NCI-H226 (cell line): ENCODE results near the gene FBXL16.

Source experiments
- DNase-seq: peaks from one replicate; pipeline ENCODE4 v3.0.0-alpha.2; 2015

The FBXL16 gene

DNA sequence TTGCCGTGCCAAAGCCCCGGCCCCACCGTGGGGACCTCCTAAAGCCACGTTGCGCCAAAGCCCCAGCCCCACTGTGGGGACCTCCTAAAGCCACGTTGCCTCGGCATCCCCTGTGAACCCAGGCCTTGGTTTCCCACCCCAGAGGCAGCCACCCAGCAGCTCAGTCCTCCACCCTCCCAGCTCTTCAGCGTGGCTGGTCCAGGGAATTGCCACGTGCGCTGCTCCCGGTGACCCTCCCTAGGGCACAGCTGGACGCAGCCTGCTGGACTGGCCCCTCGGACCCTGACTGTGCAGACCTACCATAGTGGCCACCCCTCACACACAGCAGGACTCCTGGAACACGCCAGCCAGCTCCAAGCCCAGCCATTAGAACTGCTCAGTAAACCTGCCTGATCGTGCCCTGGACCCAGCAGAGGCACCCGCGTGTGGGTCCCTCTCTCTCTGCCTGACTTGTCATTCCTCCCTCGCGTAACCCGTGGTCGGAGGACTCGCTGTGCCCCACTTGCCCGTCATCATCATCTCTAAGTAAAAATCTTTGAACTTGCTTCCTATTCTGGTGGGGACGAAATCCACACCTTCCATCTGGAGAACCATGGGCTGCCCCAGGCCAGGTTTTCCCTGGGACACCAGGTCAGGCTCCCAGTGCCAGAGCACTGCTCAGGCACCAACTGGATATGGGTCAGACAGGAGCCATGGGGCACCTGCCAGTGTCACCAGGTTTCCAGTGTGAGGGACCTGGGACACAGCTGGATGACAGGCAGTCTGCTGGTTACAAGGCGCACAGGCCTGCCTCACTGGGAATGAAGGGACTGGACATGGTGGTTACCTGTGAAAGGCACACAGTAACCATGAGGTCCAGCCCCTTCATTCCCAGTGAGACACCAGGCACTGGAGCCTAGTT is 29.6 kb upstream of the FBXL16 start:
- DNase-seq = no peak

DNA sequence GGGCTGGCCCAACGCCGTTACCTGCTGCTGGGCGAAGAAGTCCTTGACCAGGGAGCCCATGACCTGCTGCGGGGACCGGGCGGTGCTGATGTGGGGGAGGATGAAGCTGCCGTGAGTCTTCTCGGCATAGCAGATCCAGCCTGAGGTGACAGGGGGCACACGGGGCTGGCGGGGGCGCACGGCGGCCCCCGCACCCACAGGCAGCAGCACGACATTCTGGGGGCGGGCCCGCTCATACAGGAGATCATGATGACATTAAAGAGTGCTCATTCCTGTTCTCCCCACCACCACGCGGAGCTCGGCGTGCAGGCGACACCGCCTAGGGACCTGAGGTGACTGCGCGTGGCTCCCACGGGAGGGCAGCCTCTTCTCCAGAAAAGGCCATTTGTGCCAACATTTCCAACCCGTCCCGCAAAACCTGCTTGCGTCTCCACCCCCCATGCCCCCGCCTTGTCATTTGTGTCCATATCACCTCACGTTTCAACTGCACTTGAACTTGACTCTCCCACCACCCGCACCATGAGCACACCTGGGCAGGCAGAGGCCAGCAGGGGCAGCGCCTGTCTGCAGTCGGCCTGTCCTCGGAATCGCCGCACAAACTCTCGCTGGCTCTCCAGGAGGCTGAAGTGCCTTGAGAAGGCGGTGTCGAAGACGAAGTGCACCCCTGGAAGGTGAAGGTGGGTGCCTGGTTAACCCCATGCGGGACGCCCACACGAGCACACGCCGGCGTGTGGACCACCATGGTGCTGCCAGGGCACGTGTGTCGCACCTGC is 28.8 kb upstream of the FBXL16 start:
- no peak for DNase-seq

DNA sequence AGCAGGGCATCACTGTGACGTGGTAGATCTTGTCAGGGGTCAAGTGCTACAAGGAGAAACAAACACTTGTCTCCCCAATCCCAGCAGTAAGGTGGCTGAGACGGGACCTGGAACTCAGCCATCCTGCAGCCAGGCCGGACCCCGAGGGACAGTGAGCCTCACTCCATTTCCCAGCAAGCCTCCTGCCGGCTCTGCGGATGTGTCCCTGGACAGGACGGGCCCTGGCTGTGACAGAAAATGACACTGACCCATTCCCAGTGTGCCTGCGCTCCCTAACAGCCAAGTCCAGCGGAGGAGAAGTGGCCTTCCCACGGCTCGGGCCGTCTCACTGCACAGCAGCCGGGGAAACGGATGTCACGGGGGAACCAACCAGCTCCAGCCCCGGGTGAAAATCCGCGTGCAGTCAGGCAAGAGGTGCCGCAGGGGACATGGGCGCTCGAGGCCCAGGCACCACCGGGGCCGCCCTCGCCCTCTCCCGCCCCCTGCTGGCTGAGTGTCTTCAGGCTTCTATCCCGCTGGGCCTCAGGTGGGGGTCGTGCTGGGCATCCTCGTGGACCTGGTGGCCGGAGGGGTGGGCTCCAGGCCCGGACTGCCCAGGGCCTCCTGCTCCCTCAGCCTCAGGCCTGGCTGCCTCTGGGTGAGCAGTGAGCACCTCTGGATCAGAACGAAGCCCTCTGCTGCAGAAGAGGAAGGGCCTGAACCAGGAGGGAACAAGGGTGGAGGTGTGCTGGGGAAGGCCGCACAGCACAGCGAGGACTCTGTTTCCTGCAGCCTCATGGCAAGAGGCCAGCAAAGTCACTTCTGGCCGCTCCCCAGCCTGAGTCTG is 28.0 kb upstream of the FBXL16 start:
- DNase-seq = no peak

DNA sequence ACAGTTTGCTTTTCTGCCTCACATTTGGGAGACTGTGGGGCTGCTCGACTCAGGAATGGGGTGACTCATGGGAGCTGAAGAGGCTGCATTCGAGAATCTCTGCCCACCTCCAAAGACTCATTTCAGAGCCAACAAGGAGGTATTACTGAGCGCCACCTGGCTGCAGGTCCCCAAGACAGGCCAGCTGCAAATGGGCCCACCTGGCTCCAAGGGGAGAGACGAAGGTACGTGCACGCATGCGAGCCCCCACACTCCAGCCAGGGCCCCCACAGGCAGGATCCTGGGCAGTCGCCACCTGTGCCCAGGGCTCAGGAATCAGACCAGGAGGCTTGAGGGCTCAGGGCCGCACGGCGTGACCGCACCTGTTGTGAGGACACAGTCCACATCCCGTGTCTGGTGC is 27.3 kb upstream of the FBXL16 start:
- DNase-seq = peak; percentile 18

DNA sequence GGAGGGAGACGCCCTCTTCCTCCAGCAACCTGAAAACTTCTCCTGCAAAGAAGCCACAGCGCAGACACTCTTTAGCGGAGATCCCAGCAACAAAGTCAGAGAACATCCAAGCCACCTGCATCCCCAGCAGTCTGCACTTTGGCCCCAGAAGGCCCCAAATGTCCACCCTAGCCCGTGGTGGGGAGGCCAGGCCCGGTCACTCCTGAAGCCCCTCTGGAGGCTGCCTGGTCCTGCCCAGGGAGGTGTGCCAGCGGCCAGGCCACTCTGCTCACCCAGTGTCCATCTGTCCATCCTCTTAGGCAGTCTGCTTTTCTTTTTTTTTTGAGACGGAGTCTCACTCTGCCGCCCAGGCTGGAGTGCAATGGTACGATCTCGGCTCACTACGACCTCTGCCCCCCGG is 26.7 kb upstream of the FBXL16 start:
- DNase-seq = no peak

DNA sequence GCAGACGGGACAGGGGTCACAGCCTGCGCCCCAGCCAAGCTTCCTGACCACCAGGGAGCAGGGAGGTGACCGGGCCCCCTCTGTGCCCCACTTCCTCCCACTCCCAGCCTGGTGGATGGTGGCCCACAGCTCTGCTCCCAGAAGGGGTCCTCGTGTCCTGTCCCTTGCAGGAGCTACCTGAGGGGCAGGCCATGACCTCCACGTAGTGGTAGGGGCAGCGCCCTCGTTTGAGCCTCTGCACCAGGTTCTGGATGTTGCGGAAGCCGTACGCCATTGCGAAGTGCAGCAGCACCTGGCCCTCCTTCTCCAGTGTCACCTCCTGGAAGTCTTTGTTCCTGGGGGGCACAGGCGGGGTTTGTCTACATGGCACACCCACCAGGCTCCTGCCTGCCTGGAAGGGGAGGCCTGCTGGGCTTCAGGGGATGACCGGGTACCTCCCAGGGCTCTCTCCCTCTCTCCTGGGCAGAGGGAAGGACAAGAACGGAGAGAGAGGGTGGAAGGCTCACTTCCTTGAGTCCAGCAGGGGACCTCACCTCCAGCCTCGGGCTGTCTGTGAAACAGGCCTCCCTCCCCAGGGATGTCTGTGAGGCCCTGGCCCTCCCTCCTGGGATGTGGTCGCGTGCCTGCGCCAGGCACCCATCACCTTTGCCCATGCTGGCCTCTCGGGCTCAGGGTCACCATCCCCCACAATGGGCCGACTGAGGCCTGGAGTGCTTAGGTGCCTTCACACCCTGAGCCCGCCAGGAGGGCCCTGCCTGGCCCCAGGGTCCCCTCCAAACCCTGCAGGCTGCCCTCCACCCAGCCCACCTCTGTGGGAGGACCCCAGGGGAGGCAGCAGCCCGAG is 25.3 kb upstream of the FBXL16 start:
- no peak for DNase-seq

DNA sequence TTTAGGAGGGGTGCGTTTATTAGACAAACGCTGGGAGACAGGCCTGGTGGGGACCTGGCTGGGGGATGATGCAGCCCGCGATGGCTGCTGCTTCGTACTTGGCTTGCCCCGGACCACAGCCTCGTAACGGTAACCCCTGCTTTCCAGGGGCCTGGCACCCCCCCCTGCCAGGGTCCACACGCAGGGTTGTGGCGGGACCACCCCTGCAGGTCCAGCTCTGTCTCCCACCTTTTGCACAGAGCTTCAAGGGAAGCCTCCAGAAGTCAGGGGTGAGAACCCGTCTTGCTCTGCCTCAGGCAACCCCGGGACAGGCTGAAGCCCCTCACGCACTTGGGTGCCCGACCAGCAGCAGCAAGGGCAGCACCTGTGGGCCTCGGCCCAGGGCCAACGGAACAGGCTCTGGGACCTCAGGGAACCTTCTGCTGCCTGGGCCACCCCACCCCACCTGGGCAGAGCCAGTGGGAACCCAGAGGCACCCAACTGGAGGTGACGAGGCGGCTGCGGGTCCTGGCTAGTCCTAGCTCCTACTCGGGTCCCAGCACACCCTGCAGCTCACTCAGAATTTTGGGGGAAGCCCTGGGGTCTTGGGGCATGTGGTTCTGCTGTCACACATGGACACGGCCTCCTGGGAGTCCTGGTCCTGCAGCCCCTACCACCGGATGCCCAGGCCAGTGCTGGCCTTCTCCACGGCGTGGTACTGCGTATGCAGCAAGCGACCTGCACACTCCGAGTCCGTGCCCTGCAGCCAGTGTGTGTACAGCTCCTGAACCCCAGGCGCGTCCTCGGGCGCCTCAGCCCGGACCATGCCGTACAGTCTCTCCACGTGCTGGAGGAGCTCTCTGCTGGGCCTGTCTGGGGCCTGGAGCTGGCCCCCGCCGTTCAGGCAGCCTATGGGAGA is 24.4 kb upstream of the FBXL16 start:
- DNase-seq = no peak

DNA sequence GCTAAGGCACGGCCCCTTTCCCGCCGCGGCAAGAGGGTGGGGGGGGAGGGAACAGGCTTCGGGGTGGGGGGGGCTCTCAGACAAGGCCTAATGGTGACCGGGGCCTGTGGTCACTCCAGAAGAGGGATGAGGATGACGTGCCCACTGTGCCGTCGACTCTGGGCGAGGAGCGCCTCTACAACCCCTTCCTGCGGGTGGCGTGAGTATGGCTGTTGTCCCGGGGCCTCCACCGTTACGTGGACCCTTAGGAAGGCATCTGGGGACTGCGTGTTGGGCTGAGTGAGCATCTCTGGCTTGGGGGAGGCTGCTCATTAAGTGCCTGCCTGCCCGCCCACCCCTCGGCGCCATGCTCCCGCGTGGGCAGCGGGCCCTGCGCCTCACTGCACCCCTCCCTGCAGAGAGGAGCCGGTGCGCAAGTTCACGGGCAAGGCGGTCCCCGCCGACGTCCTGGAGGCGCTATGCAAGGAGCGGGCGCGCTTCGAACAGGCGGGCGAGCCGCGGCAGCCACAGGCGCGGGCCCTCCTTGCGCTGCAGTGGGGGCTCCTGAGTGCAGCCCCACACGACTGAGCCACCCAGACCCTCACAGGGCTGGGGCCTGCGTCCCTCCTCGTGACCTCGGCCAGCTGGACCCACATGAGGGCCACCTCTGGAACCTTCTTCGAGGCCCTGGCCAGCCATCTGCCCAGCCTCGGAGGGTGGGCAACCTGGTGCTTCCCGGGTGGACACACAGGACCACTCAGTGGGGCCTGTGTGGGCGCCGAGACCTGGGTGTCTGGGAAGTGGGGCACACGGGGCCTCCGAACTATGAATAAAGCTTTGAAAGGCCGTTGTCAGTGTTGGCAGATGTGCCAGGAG is 23.5 kb upstream of the FBXL16 start:
- no peak for DNase-seq

DNA sequence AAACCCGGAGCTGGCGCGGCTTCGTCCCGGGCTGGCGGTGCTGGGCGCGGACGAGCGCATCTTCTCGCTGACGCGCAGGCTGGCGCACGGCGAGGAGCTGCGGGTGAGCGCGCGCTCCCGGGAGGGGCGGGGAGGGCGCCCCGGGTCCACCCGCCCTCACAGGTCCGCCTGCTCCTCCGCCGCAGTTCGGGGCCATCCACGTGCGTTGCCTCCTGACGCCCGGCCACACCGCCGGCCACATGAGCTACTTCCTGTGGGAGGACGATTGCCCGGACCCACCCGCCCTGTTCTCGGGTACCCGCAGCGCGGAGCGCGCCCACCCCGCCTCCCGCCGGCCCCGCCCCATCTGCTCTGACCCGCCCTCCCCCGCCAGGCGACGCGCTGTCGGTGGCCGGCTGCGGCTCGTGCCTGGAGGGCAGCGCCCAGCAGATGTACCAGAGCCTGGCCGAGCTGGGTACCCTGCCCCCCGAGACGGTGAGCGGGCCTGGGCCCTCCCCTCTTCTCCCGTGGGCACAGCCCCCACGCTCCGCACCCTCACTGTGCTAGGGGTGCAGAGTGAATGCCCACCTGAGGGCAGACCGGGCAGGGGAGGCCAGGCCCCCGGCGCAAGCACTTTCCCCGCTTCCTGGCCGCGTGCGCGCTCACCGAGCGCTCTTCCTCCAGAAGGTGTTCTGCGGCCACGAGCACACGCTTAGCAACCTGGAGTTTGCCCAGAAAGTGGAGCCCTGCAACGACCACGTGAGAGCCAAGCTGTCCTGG is 22.7 kb upstream of the FBXL16 start:
- peak; percentile 86 for DNase-seq

DNA sequence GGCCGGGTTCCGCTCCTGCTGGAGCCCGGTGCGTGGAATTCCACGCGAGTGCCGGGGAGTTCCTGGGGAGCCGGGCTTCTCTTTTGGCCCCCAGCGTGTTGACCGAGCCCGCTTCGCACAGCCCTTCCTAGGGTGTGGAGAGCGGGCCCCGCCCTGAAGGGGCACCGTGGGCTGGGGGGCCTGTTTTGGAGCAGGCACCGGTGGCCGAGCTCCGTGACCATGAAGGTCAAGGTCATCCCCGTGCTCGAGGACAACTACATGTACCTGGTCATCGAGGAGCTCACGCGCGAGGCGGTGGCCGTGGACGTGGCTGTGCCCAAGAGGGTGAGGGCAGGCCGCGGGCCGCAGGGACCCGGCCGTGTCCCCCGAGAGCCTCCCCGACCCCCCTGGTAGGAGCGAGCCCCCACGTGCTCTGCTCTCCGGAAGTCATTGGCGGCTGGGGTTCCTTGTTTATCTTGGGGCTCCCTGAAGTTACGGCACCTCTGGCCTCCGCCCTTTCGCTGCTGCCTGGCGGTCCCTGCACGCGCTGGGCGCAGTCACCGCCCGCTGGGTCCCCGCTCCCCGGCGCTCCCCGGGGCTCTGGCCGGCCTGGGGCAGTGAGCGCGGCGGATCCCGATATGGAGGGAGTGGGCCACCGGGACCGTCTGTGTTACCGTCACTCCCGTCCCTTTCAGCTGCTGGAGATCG is 21.8 kb upstream of the FBXL16 start:
- no peak for DNase-seq

DNA sequence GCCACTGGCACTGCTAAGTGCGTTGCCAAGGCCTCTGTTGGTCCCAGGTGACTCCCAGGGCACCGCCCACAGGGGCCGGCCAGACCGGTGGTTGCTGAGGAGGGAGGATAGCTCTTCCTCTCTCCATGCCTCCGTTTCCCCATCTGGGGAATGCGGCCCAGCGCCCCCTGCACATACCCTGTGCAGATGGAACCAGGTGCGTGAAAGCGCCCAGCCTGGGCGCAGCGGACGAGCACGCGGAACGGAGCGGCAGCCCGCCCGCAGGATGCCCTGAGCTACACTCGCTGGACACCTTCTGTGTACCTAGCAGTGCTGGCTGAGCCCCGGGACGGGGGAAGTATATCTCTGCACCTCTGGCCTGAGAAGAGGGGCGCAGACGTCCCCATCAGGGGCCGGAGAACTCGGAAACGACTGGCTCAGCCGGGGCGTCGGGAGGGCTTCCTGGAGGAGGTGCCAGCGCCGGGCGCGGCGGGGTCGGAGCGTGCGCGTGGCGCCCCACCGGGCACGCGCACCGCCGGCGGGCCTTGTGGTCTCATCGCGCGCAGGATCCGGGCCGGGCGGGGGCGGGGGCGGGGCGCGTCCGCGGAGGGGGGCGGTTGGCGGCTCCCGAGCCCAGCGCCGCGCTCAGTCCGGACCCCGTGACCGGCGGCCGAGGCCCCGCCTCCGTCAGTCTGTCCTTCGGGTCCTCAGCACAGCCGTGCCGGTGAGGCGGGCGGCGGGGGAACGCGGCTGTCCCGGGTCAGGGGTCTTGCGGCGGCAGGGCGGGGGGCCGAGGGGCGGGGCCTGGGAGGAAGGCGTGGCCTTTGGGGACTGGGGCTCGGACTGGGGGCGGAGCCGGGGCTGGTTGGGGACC is 21.1 kb upstream of the FBXL16 start, which contains the start of the genes CCDC78 and HAGHL:
Gene CCDC78, minus strand, starts transcription at position 6 of the 853 bp plus-strand sequence. CDS start 76 bp downstream, outside the sequence.
Gene HAGHL, plus strand, starts transcription at position 669 of the 853 bp plus-strand sequence. CDS start 404 bp downstream, outside the sequence.
- peak; percentile 55 for DNase-seq

DNA sequence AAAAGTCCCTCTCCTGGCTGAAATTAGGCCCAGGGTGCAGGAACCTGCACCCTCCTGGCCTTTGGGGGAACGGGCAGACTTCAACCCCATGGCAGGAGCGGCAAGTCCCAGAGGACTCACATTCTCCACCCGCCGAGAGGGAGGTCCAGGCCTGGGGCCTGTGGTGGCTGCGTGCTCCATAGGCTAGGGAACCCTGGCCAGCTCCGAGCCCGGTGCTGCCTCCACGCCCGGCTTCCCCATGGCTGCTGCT is 20.5 kb upstream of the FBXL16 start:
- DNase-seq = no peak

DNA sequence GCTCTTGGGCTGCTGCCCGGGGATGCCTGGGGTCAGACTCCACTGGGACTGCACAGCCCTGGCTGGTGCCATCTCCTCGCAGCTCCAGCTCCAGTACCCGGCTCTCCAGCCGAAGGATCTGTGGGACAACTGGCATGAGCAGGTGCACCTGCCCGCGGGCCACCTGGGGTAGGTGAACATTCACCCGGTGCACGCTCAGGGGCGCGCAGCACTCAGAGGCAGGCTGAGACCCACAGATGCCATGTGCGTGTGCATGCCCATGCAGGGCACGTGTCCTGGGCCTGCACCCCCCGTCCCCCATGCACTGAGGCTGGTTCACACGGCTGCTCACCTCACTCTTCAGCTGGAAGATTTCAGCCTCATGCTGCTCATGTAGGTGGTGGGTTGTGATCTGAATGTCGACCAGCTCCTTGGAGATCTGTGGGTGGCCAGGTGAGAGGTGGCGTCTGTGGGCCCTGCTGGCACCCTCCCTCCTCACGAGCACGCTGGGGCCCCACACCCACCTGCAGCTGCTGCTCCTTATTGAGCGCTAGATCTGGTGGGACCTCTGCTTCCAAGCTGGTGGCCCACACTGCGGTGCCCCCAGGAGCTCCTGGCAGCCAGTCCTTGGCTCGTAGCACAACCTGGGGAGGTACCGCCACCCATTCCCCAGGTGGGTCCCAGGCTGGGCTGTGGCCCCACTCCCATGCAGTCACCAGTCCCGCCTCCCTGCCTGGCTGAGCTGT is 20.0 kb upstream of the FBXL16 start:
- no peak for DNase-seq

DNA sequence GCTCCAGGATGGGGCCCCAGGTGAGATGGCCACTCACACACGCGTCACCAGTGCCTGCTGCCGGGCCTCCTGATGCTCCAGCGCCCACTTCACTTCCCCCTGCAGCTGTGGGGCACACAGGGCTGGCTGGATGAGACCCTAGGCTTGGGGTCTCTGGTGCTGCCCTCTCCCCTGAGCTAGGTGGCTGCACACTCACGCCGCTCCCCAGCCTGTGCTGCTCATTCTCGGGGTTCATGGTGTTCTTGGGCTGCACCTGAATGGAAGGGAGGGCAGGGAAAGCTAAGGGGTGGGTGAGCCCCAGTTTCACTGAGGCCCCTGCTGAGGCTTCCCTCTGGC is 19.4 kb upstream of the FBXL16 start:
- DNase-seq = no peak

DNA sequence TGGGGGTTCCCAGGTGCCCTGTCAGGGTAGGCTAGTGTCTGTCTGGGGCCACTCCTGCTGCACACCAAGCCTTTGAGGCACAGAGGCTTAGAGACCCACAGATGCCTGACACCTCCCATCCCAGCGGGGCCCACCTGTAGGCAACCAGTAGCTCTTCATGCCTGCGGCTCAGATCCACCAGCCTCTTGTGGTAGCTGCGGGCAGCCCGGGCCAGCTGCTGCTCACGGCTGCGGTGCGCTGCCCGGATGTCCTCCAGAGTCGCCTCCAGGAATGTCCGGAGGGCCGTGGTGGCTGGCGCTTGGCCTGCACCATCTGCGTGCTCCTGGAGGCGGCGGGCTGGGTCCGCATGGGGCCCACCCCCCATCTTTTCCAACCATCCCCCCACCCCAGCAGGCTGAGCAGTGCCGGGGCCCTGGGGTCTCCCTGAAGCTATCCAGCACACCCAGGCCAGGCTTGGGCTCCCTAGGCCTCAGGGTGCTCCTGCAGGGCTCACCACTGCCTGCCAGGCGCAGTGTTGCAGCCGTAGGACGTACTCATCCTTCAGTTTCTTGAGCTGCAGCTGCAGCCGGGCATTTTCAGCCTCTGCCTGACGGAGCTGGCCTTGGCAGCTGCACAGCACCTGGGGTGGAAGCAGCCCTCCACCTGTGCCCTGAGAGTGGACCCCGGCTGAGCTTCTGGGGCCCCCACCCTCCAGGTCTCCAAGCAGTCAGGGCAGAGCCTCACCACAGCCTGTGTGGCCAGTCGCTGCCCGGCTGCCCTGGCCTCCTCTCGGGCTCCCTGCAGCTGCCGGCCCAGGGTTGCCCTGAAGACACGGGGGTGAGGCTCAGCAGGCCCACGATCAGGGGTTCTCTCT is 18.8 kb upstream of the FBXL16 start:
- DNase-seq = no peak

DNA sequence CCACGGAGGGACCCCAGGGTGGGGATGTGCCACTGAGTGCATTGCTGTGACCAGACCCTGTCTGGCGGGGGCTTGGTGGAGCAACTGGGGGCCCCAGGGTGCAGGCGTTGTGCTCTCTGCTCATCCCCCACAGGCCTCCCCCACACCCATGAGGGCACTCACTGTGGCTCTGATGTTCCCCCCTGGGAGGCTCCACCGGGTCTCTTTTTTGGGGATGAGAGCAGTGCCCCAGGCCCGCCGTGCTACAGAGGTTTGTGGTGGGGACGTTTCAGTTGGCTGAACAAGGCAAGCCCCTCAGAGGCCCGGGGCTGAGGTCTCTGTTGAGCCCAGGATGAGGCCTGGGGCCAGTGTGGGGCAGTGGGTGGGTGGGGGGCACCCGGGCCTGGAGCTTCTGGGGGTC is 18.1 kb upstream of the FBXL16 start:
- no peak for DNase-seq
